Liver (tissue), 3 donors: ENCODE data around the gene DNAH6.

Source experiments
- EGR1 ChIP-seq, 2 donors: IDR thresholded peaks; 2 replicates each; pipeline ENCODE4 v1.6.1; 2016 to 2018; ENCODE audit warnings: antibody characterized with exemption in 2 of 2, low read depth in 2 of 2
- FOXA1 ChIP-seq: IDR thresholded peaks from 2 replicates; pipeline ENCODE4 v1.6.1; 2016; ENCODE audit warnings: antibody characterized with exemption
- GABPA ChIP-seq, 2 donors: IDR thresholded peaks in 1 of 2; conservative IDR thresholded peaks in 1 of 2; 2 replicates each; pipeline ENCODE4 v1.6.1; 2016; ENCODE audit warnings: antibody characterized with exemption in 2 of 2, mild to moderate bottlenecking in 1 of 2, moderate library complexity in 1 of 2
- HNF4G ChIP-seq: IDR thresholded peaks from 2 replicates; pipeline ENCODE4 v1.6.1; 2016; ENCODE audit warnings: antibody characterized with exemption
- JUND ChIP-seq, 2 donors: IDR thresholded peaks; 2 replicates each; pipeline ENCODE4 v1.6.1; 2016; ENCODE audit warnings: antibody characterized with exemption in 2 of 2
- MAX ChIP-seq: IDR thresholded peaks from 2 replicates; pipeline ENCODE4 v1.6.1; 2016; ENCODE audit warnings: antibody characterized with exemption
- NR2F2 ChIP-seq: IDR thresholded peaks from 2 replicates; pipeline ENCODE4 v1.6.1; 2016; ENCODE audit warnings: antibody characterized with exemption
- RAD21 ChIP-seq, 2 donors: IDR thresholded peaks; 2 replicates each; pipeline ENCODE4 v1.6.1; 2016; ENCODE audit warnings: antibody characterized with exemption in 2 of 2, mild to moderate bottlenecking in 2 of 2
- REST ChIP-seq: IDR thresholded peaks from 2 replicates; pipeline ENCODE4 v1.6.1; 2016; ENCODE audit warnings: antibody characterized with exemption, mild to moderate bottlenecking
- RXRA ChIP-seq, 2 donors: IDR thresholded peaks; 2 replicates each; pipeline ENCODE4 v1.6.1; 2017 to 2018; ENCODE audit warnings: antibody characterized with exemption in 2 of 2, mild to moderate bottlenecking in 1 of 2
- TAF1 ChIP-seq: conservative IDR thresholded peaks from 2 replicates; pipeline ENCODE4 v1.6.1; 2016; ENCODE audit warnings: antibody characterized with exemption, mild to moderate bottlenecking
- YY1 ChIP-seq: IDR thresholded peaks from 2 replicates; pipeline ENCODE4 v1.6.1; 2016; ENCODE audit warnings: antibody characterized with exemption, mild to moderate bottlenecking
- TF ChIP-seq, protein P1 (sequence below): fragments of 150-350 bp; IDR thresholded peaks from 2 replicates; pipeline ENCODE4 v1.5.1; 2017; ENCODE audit warnings: improper control_type of control experiment, low read depth, low read length; ENCODE audit not compliant: missing input control
- TF ChIP-seq, protein P2 (sequence below): IDR thresholded peaks from 2 replicates; pipeline ENCODE4 v1.6.1; 2016; ENCODE audit warnings: antibody characterized with exemption
- donor health status: healthy.
- donor health status: healthy.

GRCh38 chr2:84850471-84850870 lies 334.2 kb downstream of the DNAH6 start:
- TF ChIP-seq, protein P1, sequence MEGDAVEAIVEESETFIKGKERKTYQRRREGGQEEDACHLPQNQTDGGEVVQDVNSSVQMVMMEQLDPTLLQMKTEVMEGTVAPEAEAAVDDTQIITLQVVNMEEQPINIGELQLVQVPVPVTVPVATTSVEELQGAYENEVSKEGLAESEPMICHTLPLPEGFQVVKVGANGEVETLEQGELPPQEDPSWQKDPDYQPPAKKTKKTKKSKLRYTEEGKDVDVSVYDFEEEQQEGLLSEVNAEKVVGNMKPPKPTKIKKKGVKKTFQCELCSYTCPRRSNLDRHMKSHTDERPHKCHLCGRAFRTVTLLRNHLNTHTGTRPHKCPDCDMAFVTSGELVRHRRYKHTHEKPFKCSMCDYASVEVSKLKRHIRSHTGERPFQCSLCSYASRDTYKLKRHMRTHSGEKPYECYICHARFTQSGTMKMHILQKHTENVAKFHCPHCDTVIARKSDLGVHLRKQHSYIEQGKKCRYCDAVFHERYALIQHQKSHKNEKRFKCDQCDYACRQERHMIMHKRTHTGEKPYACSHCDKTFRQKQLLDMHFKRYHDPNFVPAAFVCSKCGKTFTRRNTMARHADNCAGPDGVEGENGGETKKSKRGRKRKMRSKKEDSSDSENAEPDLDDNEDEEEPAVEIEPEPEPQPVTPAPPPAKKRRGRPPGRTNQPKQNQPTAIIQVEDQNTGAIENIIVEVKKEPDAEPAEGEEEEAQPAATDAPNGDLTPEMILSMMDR = no peak
- TF ChIP-seq YY1 = no peak
- no peak for TF ChIP-seq RXRA (IDR thresholded peaks at IDR 0.05)
- no peak for TF ChIP-seq RAD21 (IDR thresholded peaks at IDR 0.05)
- no peak for TF ChIP-seq EGR1 (IDR thresholded peaks at IDR 0.05; ENCODE audit: low read depth in 2 of 2)
- no peak for TF ChIP-seq MAX
- TF ChIP-seq TAF1 = no peak
- TF ChIP-seq REST = no peak
- no peak for TF ChIP-seq FOXA1
- TF ChIP-seq, protein P2, sequence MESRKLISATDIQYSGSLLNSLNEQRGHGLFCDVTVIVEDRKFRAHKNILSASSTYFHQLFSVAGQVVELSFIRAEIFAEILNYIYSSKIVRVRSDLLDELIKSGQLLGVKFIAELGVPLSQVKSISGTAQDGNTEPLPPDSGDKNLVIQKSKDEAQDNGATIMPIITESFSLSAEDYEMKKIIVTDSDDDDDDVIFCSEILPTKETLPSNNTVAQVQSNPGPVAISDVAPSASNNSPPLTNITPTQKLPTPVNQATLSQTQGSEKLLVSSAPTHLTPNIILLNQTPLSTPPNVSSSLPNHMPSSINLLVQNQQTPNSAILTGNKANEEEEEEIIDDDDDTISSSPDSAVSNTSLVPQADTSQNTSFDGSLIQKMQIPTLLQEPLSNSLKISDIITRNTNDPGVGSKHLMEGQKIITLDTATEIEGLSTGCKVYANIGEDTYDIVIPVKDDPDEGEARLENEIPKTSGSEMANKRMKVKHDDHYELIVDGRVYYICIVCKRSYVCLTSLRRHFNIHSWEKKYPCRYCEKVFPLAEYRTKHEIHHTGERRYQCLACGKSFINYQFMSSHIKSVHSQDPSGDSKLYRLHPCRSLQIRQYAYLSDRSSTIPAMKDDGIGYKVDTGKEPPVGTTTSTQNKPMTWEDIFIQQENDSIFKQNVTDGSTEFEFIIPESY = no peak
- TF ChIP-seq NR2F2 = no peak
- TF ChIP-seq JUND (IDR thresholded peaks at IDR 0.05) = no peak
- no peak for TF ChIP-seq HNF4G
- no peak for TF ChIP-seq GABPA (IDR thresholded peaks at IDR 0.05 in 1 of 2, conservative IDR thresholded peaks at IDR 0.05 in 1 of 2)
